Ascending aorta (tissue), 2 donors: ENCODE measurements around the gene CCDC112. TPM values are rescaled to one million over a fixed set of nuclear protein-coding genes. Genes with fewer than 3 reads are reported as not detected.

Experiments
- DNase-seq, 2 donors: peaks; one replicate each; pipeline ENCODE4 v3.0.0-alpha.2; 2019; ENCODE audit warnings: low spot score in 2 of 2
- H3K27ac ChIP-seq, 2 donors: fragments of 200-600 bp; sonication (generic); one replicate each; pipeline ENCODE4 v1.5.1; 2016 to 2017; ENCODE audit warnings: mild to moderate bottlenecking in 1 of 2
- H3K27me3 ChIP-seq: fragments of 200-600 bp; sonication (generic); one replicate; pipeline ENCODE4 v1.5.1; 2017
- H3K36me3 ChIP-seq, 2 donors: fragments of 200-600 bp; sonication (generic); one replicate each; pipeline ENCODE4 v1.5.1; 2016
- H3K4me1 ChIP-seq, 2 donors: fragments of 200-600 bp; sonication (generic); one replicate each; pipeline ENCODE4 v1.5.1; 2016 to 2017; ENCODE audit warnings: mild to moderate bottlenecking in 1 of 2
- H3K4me3 ChIP-seq, 2 donors: fragments of 200-600 bp; sonication (generic); one replicate each; pipeline ENCODE4 v1.5.1; 2016 to 2017; ENCODE audit warnings: mild to moderate bottlenecking in 1 of 2
- H3K9me3 ChIP-seq, 2 donors: fragments of 200-600 bp; sonication (generic); one replicate each; pipeline ENCODE4 v1.5.1; 2016
- CTCF ChIP-seq, 3 experiments: fragments of 200-600 bp in 2 of 3; fragments of 450-650 bp in 1 of 3; sonication (generic) in 2 of 3; IDR thresholded peaks; one replicate each; pipeline ENCODE4 v1.5.1; 2016 to 2019; ENCODE audit warnings: antibody characterized with exemption in 3 of 3, mild to moderate bottlenecking in 1 of 3, moderate library complexity in 1 of 3
- intact Hi-C: fragments of 100-400 bp; cut with DNase I; formaldehyde crosslinking; loops from one replicate; pipeline ENCODE4 v1.15.1; 2023
- total RNA-seq: library from RNA; depleted of rRNA; stranded (reverse); fragments of >200 nt; gene quantifications from one replicate; pipeline ENCODE4 v1.1.0, GENCODE V29; 2016

The CCDC112 gene
- total RNA-seq, 1 donor from 2014 or later: 10.4 TPM

DNA sequence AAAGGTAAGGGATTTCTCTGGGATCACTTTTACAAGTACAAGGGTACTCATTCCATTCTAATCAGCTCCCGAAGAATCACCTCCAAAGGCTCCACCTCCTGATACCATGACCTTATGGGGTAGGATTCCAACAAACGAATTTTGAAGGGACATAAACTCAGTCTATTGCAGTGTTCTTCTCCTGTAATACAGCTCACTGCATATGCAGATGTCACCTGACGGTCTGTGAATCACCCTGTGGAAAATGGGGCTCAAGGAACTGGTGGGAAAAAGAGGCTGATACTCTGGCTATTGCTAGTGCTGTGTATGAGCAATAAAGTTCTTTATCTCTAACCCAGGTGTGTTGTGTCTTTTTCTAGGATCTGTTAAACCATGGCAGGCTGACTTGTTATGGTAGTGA, 42.4 kb upstream of the CCDC112 start:
- no peaks in the 10 kb centered on the region for H3K27me3 ChIP-seq
- no peak for TF ChIP-seq CTCF (IDR thresholded peaks at IDR 0.05)
- no peak for DNase-seq
- no peak overlapping the region for H3K27ac ChIP-seq
- no peak overlapping the region for H3K4me3 ChIP-seq
- intact Hi-C loops: no loop called here
- H3K4me1 ChIP-seq: no peaks in the 10 kb centered on the region
- no peaks in the 10 kb centered on the region for H3K9me3 ChIP-seq
- no peaks in the 10 kb centered on the region for H3K36me3 ChIP-seq

DNA sequence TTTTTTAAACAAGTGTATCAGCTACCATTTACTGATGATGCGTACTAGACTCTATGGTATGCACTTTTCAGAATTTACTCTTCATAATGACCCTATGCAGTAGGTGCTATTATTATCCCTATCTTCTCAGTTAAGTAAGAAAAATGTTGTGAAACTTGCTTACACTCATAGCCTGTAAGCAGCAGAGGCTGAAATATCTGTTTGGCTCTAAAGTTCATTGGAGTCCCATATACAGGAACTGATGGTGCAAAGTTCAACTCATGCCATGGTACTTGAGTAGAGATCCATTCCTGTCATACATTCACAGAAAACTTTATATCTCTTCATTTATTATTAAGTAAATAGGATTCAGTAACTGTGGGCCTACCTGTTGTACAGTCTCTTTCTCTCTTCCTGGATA, 41.4 kb upstream of the CCDC112 start:
- no peak overlapping the region for H3K4me3 ChIP-seq
- no peak overlapping the region for H3K27ac ChIP-seq
- H3K9me3 ChIP-seq: no peaks in the 10 kb centered on the region
- DNase-seq: no peak
- TF ChIP-seq CTCF (IDR thresholded peaks at IDR 0.05): no peak
- H3K27me3 ChIP-seq: no peaks in the 10 kb centered on the region
- intact Hi-C loops: no loop called here
- no peaks in the 10 kb centered on the region for H3K4me1 ChIP-seq
- H3K36me3 ChIP-seq: no peaks in the 10 kb centered on the region

DNA sequence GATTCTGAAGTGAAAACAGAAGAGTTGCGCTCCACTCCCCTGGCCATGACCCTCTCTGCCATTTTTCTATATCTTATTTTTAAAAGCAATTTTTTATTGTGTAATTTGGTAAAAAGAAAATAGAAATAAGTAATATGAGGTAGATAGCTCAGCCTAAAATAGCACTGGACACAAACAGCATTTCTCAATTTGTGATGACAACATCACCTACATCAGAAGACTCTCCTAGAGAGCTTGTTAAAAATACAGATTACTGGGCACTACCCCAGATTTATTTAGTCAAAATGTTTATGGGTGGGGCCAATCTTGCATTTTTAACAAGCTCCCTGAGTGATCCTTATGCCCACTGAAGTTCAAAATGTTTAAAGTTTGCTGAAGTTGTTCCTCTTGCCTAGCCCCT, 40.5 kb upstream of the CCDC112 start:
- DNase-seq: no peak
- Histone ChIP-seq H3K36me3 (no peaks in the 10 kb centered on the region), H3K27me3 (no peaks in the 10 kb centered on the region), H3K4me1 (no peaks in the 10 kb centered on the region), H3K9me3 (no peaks in the 10 kb centered on the region), H3K27ac (no peak overlapping the region), H3K4me3 (no peak overlapping the region)
- TF ChIP-seq CTCF (IDR thresholded peaks at IDR 0.05): no peak
- intact Hi-C loops: no loop called here

GRCh38 chr5:115336201-115336720, 39.8 kb upstream of the CCDC112 start:
- DNase-seq: no peak
- Histone ChIP-seq H3K4me3 (no peak overlapping the region), H3K36me3 (no peaks in the 10 kb centered on the region), H3K27me3 (no peaks in the 10 kb centered on the region), H3K4me1 (no peaks in the 10 kb centered on the region), H3K9me3 (no peaks in the 10 kb centered on the region), H3K27ac (no peak overlapping the region)
- TF ChIP-seq CTCF (IDR thresholded peaks at IDR 0.05): no peak
- intact Hi-C loops: no loop called here

- intact Hi-C loops: no loop called here
- H3K9me3 ChIP-seq: no peaks in the 10 kb centered on the region
- H3K4me1 ChIP-seq: no peaks in the 10 kb centered on the region
- no peak for DNase-seq
- no peaks in the 10 kb centered on the region for H3K27me3 ChIP-seq
- H3K27ac ChIP-seq: no peak overlapping the region
- no peaks in the 10 kb centered on the region for H3K36me3 ChIP-seq
- no peak for TF ChIP-seq CTCF (IDR thresholded peaks at IDR 0.05)
- H3K4me3 ChIP-seq: no peak overlapping the region
Measured at GRCh38 chr5:115335301-115335700, 38.8 kb upstream of the CCDC112 start.

DNA sequence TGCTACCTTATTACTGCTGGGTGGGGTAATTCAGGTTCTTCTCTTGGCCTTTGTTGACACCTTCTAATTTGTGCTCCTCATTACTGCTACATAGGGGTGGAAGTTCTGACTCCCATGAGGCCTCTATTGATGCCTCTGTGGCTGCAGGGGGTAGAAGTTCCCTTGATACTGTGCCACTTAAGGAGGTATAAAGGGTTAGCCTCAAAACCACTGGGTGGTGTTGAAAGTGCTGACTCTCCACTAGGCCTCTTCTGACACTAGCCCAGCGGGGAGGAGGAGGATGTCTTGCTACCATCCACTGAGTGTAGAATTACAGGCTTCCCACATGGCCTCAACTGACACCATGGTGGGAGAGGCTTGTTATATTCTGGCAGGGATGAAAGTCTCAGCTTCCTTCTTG, 36.7 kb upstream of the CCDC112 start:
- no peak overlapping the region for H3K27ac ChIP-seq
- no peaks in the 10 kb centered on the region for H3K36me3 ChIP-seq
- no peaks in the 10 kb centered on the region for H3K4me1 ChIP-seq
- no peaks in the 10 kb centered on the region for H3K27me3 ChIP-seq
- no peak for TF ChIP-seq CTCF (IDR thresholded peaks at IDR 0.05)
- intact Hi-C loops: no loop called here
- no peak overlapping the region for H3K4me3 ChIP-seq
- H3K9me3 ChIP-seq: no peaks in the 10 kb centered on the region
- no peak for DNase-seq
